ENCODE measurements around the gene PTPRD. TPM values are rescaled to one million over a fixed set of nuclear protein-coding genes. Genes with fewer than 3 reads are reported as not detected.
A peak's percentile ranks its signal among the peaks of the same experiment; 100 is the strongest.

Gene PTPRD
- total and polyA plus RNA-seq, 2 donors from 2014 or later: 6.4 to 78.9 TPM

GRCh38 chr9:8473244-8474020 is 2139.4 kb downstream of the PTPRD start:
- H3K27me3 ChIP-seq (ENCODE audit: control insufficient read depth, insufficient read depth, low read length): no peaks in the 10 kb centered on the region
- FAIRE-seq: no peak
- intact Hi-C loops (cut with DNase I): no loop called here

GRCh38 chr9:8468045-8468637 is 2144.7 kb downstream of the PTPRD start:
- Histone ChIP-seq H3K27ac (ENCODE audit: low read depth in 2 of 2, low read length in 2 of 2) (no peak overlapping the region), H3K9me3 (ENCODE audit: control insufficient read depth in 2 of 3, insufficient read depth in 1 of 3, low read length in 3 of 3) (no peaks in the 10 kb centered on the region), H3K4me3 (ENCODE audit: low read length in 3 of 3) (no peak overlapping the region), H3K36me3 (ENCODE audit: control insufficient read depth in 2 of 3, insufficient read depth in 3 of 3, low read length in 3 of 3) (no peaks in the 10 kb centered on the region), H3K9ac (ENCODE audit: low read length in 3 of 3) (no peak overlapping the region), H3K27me3 (ENCODE audit: control insufficient read depth, insufficient read depth, low read length) (no peaks in the 10 kb centered on the region), H3K4me1 (ENCODE audit: control insufficient read depth in 2 of 3, insufficient read depth in 2 of 3, low read depth in 1 of 3, low read length in 3 of 3) (no peaks in the 10 kb centered on the region)
- FAIRE-seq (no peak), DNase-seq (peak in 2 of 5 donors; percentile 36 to 60)
- intact Hi-C loops (cut with DNase I): no loop called here
- TF ChIP-seq, protein P1, sequence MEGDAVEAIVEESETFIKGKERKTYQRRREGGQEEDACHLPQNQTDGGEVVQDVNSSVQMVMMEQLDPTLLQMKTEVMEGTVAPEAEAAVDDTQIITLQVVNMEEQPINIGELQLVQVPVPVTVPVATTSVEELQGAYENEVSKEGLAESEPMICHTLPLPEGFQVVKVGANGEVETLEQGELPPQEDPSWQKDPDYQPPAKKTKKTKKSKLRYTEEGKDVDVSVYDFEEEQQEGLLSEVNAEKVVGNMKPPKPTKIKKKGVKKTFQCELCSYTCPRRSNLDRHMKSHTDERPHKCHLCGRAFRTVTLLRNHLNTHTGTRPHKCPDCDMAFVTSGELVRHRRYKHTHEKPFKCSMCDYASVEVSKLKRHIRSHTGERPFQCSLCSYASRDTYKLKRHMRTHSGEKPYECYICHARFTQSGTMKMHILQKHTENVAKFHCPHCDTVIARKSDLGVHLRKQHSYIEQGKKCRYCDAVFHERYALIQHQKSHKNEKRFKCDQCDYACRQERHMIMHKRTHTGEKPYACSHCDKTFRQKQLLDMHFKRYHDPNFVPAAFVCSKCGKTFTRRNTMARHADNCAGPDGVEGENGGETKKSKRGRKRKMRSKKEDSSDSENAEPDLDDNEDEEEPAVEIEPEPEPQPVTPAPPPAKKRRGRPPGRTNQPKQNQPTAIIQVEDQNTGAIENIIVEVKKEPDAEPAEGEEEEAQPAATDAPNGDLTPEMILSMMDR (IDR thresholded peaks at IDR 0.05; ENCODE audit: borderline replicate concordance, extremely low read depth, insufficient read depth): no peak

More at GRCh38 chr9:8473244-8474020, 2139.4 kb downstream of the PTPRD start:
- TF ChIP-seq, protein P1 (IDR thresholded peaks at IDR 0.05; ENCODE audit: borderline replicate concordance, extremely low read depth, insufficient read depth): no peak
- DNase-seq: peak in 2 of 5 donors; percentile 26 to 63
- H3K9ac ChIP-seq (ENCODE audit: low read length in 3 of 3): no peak overlapping the region
- H3K4me3 ChIP-seq (ENCODE audit: low read length in 3 of 3): no peak overlapping the region
- H3K27ac ChIP-seq (ENCODE audit: low read depth in 2 of 2, low read length in 2 of 2): no peak overlapping the region
- H3K36me3 ChIP-seq (ENCODE audit: control insufficient read depth in 2 of 3, insufficient read depth in 3 of 3, low read length in 3 of 3): no peaks in the 10 kb centered on the region
- no peaks in the 10 kb centered on the region for H3K9me3 ChIP-seq (ENCODE audit: control insufficient read depth in 2 of 3, insufficient read depth in 1 of 3, low read length in 3 of 3)
- H3K4me1 ChIP-seq (ENCODE audit: control insufficient read depth in 2 of 3, insufficient read depth in 2 of 3, low read depth in 1 of 3, low read length in 3 of 3): no peaks in the 10 kb centered on the region

DNA sequence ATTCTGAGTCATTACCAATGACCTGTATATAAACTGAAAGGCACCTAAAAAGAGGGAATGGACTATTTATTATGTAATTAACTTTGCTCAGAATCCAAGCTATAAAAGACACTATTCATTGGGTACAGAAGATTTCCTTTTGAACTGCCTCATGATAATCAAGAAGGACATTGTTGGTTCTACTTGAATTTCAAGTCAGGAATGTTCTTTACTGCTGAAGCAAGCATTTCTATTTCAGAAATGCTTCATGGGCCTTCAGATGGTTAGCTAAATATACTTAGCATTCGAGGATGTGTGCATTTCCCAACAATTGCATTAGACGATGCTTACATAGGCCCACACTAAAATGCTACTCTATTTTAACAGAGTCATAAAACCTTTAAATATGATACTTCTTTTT is 2155.0 kb downstream of the PTPRD start:
- TF ChIP-seq, protein P1 (IDR thresholded peaks at IDR 0.05; ENCODE audit: borderline replicate concordance, extremely low read depth, insufficient read depth): no peak
- DNase-seq: no peak
- intact Hi-C loops (cut with DNase I): no loop called here

More for the DNA sequence above, 2155.0 kb downstream of the PTPRD start:
- Histone ChIP-seq H3K27ac (ENCODE audit: low read depth in 2 of 2, low read length in 2 of 2) (no peak overlapping the region), H3K27me3 (ENCODE audit: control insufficient read depth, insufficient read depth, low read length) (no peaks in the 10 kb centered on the region), H3K9me3 (ENCODE audit: control insufficient read depth in 2 of 3, insufficient read depth in 1 of 3, low read length in 3 of 3) (no peaks in the 10 kb centered on the region), H3K9ac (ENCODE audit: low read length in 3 of 3) (no peak overlapping the region), H3K4me1 (ENCODE audit: control insufficient read depth in 2 of 3, insufficient read depth in 2 of 3, low read depth in 1 of 3, low read length in 3 of 3) (no peaks in the 10 kb centered on the region), H3K4me3 (ENCODE audit: low read length in 3 of 3) (no peak overlapping the region), H3K36me3 (ENCODE audit: control insufficient read depth in 2 of 3, insufficient read depth in 3 of 3, low read length in 3 of 3) (no peaks in the 10 kb centered on the region)
- FAIRE-seq: no peak

All from kidney (tissue), 14 donors.